ENCODE results near the gene NOP9.
A peak's percentile ranks its signal among the peaks of the same experiment; 100 is the strongest.

NOP9 gene

GRCh38 chr14:24281636-24282035, 18.0 kb upstream of the NOP9 start:
- DNase-seq (ENCODE audit: low read depth): no peak

GRCh38 chr14:24282736-24283135, 16.9 kb upstream of the NOP9 start:
- DNase-seq (ENCODE audit: low read depth): no peak

- no peak for DNase-seq (ENCODE audit: low read depth)
Observed at GRCh38 chr14:24283796-24284460, 15.7 kb upstream of the NOP9 start.

- no peak for DNase-seq (ENCODE audit: low read depth)
Observed at GRCh38 chr14:24284501-24285035, 15.1 kb upstream of the NOP9 start.

GRCh38 chr14:24285351-24285750, 14.3 kb upstream of the NOP9 start:
- DNase-seq (ENCODE audit: low read depth): no peak

GRCh38 chr14:24286996-24287395, 12.7 kb upstream of the NOP9 start:
- DNase-seq (ENCODE audit: low read depth): no peak

GRCh38 chr14:24289649-24290280, 9.9 kb upstream of the NOP9 start:
- DNase-seq (ENCODE audit: low read depth): no peak

GRCh38 chr14:24290746-24291145, 8.9 kb upstream of the NOP9 start:
- DNase-seq (ENCODE audit: low read depth): no peak

GRCh38 chr14:24291446-24292117, 8.1 kb upstream of the NOP9 start:
- no peak for DNase-seq (ENCODE audit: low read depth)

GRCh38 chr14:24292118-24292807, 7.4 kb upstream of the NOP9 start:
- no peak for DNase-seq (ENCODE audit: low read depth)

GRCh38 chr14:24293525-24293924, 6.1 kb upstream of the NOP9 start:
- DNase-seq (ENCODE audit: low read depth): no peak

- peak; percentile 52 for DNase-seq (ENCODE audit: low read depth)
Observed at GRCh38 chr14:24296341-24297157, 3.1 kb upstream of the NOP9 start.

- no peak for DNase-seq (ENCODE audit: low read depth)
Observed at GRCh38 chr14:24297190-24297964, 2.3 kb upstream of the NOP9 start.

- DNase-seq (ENCODE audit: low read depth): no peak
Observed at GRCh38 chr14:24298892-24299254, 777 bp upstream of the NOP9 start.

- no peak for DNase-seq (ENCODE audit: low read depth)
Observed at GRCh38 chr14:24300326-24300980, 803 bp downstream of the NOP9 start.

GRCh38 chr14:24304019-24304387, 4.4 kb downstream of the NOP9 start:
- DNase-seq (ENCODE audit: low read depth): no peak

GRCh38 chr14:24307156-24307574, 7.5 kb downstream of the NOP9 start:
- DNase-seq (ENCODE audit: low read depth): no peak

GRCh38 chr14:24307575-24308341, 8.1 kb downstream of the NOP9 start, which contains the start of gene CIDEB:
Gene CIDEB (minus strand): TSS chr14:24307977. CDS start chr14:24307858, 119 bp downstream.
- peak; percentile 53 for DNase-seq (ENCODE audit: low read depth)

GRCh38 chr14:24308342-24309124, 8.9 kb downstream of the NOP9 start:
- no peak for DNase-seq (ENCODE audit: low read depth)
